ENCODE measurements around the gene S100A1.
A peak's percentile ranks its signal among the peaks of the same experiment; 100 is the strongest.
"Not testable (repeated sequence)": the region's sequence is repeated elsewhere in the genome, so short reads cannot be mapped to it uniquely, and the experiment has no call there.

The S100A1 gene

DNA sequence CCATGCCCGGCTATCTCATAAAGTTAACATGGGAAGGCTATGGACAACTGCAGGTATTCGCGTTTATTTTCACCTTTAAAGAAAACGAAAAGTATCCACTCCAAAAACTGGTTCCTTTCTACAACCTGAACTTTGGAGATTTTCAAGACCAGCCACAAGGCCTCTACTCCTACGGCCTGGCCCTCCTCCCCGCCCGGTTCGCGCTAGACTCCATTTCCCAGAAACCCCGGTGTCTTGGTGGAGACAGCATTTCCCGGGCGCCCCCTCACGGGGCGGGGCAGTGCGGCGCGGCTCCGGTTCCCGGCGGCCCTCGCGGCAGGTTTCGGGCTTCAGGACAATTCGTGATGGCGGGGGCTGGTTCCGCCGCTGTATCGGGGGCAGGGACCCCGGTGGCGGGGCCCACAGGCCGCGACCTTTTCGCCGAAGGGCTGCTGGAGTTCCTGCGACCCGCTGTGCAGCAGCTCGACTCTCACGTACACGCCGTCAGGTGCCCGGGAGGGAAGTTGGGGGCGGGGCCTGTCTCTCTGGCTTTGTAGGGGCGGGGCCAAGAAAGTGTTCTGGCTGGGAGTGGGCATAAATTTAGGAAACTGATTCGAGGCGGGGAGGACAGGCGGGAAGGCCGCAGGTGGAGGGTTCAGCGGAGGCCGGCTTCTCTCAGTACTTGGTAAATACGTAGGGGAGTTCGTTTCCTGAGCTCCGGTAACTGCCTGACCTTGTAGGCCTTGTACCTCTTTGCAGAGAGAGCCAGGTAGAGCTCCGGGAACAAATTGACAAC, 30.4 kb downstream of the S100A1 start, which contains the start of gene SNAPIN:
TSS of gene SNAPIN (plus strand) at position 304 of the 775 bp plus-strand sequence. CDS start at position 345, 41 bp downstream.
- DNase-seq: peak; percentile 88 to 94

GRCh38 chr1:153659175-153659534, 30.9 kb downstream of the S100A1 start:
- DNase-seq: no peak

DNA sequence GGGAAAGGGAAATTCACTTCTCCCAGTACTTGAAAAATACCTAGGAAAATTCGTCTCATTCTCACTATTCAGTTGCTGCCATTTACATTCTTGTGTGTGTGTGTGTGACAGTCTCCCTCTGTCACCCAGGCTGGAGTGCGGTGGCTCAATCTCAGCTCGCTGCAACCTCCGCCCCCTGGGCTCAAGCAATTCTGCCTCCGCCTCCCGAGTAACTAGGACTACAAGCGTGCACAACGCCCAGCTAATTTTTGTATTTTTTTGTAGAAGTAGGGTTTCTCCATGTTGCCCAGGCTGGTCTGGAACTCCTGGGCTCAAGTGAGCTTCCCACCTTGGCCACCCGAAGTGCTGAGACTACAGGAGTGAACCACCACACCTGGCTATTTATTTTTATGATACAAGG, 31.4 kb downstream of the S100A1 start:
- DNase-seq: no peak

DNA sequence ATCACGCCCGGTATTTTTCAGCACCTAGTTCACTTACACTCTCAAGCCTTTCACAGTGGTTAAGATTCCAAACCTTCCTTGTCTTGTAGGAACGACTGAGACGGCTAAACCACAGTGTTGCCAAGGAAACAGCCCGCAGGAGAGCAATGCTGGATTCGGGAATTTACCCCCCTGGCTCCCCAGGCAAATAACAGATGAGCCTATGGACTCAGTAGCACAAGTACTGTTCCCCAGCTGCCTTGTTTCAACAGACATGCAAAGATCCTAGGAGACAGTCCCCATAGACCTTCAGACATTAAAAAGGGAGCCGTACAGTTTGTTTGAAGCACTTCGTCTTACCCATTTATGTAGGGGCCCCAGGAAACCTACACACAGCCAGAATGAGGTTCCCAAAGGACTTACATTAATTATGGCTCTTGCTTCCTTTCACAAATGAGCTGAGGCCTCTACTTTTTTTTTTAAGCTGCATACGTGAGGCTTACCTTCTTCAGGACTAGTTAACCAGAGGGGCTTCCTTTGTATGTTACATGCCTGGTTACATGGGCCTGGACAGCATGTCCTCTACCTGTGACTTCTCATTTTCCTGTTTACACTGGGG, 33.0 kb downstream of the S100A1 start:
- no peak for DNase-seq

GRCh38 chr1:153662269-153662668, 34.0 kb downstream of the S100A1 start:
- DNase-seq: no peak

DNA sequence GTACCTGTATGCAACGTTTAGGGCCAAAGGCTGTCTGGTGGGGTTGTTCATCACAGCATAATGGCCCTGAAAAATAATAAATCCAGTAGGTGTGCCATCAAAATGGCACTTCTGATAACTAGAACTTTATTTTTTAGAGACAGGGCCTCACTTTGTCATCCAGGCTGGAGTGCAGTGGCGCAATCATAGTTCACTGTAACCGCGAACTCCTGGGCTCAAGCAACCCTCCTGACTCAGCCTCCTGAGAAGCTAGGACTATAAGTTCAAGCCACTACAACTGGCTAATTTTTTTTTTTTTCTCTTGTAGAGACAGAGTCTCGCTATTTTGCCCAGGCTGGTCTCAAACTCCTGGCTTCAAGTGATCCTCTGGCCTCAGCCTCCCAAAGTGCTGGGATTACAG, 35.0 kb downstream of the S100A1 start:
- DNase-seq: no peak

DNA sequence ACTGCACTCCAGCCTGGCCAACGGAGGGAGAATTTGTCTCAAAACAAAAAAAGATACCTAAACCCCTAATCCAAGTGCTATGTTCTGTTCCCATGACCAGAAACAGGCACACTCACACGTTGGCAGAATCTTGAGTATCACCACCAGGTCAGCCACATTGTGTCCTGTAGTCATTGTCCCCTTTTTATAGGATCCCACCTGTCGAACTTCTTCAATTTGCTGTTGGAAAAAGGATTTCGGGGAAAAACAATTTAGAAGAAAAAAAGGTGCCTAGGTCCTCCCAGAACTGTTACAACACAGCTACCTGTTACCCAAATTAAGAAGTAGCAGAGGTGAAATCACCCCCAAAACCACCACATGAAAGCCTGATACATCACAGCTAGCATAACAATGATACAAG, 39.2 kb downstream of the S100A1 start:
- no peak for DNase-seq

GRCh38 chr1:153668672-153669071, 40.4 kb downstream of the S100A1 start:
- DNase-seq: not testable (repeated sequence)

GRCh38 chr1:153669606-153670005, 41.4 kb downstream of the S100A1 start:
- no peak for DNase-seq

DNA sequence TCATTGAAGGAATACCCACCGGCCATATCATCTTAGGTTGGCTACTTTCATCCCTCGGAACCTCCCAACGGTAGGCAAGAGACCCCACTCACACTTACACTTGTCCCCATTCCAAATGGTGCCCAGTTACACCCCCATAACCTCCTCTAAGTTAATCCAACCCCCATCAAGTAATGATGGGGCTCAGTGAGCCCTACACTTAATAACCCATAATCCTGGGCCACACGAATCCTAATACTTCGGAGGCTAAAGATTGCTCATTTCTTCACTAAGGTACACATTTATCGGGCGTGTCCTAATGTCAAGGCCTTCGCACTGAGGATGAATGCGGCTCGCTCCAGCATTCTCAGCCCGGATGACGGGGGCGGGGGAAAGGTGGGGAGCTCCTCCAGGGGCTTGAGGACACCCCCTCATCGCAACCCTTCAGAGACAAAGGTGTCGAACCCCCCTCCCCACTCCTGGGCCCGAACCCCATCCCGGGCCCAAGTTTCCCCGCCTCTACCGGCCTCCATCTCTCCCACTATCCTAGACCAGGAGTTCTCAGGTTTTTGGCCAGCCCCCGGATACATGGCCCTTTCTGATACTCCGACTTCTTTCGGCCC, 42.1 kb downstream of the S100A1 start:
- DNase-seq: no peak

DNA sequence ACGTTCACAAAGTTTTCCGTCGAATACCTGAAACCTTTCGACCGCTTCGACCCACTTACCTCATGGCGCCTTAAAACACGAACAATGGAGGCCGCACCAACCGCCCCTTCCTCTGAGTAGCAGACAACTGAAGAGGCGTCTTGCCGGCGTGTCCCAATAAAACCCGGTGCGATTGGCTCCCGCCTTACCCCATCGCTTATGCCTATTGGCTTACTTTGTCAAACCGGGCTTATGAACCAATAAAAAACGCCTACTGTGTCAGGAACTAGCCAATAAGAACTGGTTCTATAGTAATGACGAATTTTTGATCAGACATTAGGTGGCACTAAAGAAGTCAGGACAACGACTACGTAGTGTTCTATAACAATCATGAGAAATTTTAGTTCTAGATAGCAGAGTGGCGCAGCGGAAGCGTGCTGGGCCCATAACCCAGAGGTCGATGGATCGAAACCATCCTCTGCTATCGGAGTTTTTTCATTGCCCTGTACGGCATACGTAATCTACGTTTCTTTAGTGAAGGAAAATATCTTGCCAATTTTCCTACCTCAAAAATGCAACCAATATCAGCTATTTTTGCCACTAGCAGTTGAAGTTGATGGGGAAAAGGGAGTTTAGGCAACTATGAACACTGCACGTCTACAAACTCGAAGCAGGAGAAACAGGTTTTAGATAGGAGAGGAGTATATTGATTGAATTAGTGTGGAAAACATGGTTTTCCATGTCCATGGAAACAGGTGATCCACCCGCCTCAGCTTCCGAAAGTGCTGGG, 42.8 kb downstream of the S100A1 start, which contains the start of gene ILF2:
TSS of gene ILF2 (minus strand) at position 135 of the 769 bp plus-strand sequence. CDS start at position 64, 71 bp downstream.
- DNase-seq: peak; percentile 100

- DNase-seq: peak; percentile 20 to 55
Observed at GRCh38 chr1:153671628-153672353, 43.6 kb downstream of the S100A1 start.

GRCh38 chr1:153673511-153673910, 45.3 kb downstream of the S100A1 start:
- no peak for DNase-seq

- peak in 1 of 2 donors; percentile 67 for DNase-seq
Observed at GRCh38 chr1:153677718-153678518, 49.7 kb downstream of the S100A1 start.

GRCh38 chr1:153678519-153679336, 50.5 kb downstream of the S100A1 start, which contains the start of gene NPR1:
NPR1 (plus strand) TSS chr1:153678688; CDS start chr1:153679109, 421 bp downstream.
- no peak for DNase-seq

GRCh38 chr1:153679337-153680119, 51.3 kb downstream of the S100A1 start:
- no peak for DNase-seq

DNA sequence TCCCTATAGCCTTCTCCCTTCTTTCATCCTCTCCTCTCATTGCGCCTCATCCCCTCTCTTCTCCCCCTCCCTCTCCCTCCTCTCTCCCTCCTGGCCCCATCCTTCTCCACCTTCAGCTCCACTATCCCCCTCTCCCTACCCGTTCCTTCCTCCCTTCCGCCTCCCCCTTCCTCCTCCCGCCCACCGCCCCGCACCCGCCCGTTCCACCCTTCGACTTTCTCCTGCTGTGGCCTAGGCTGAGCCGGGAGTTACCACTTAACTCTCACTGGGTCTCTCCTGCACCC, 51.8 kb downstream of the S100A1 start:
- no peak for DNase-seq
